Measurements from ENCODE around the gene BPTF.
"Not testable (repeated sequence)": the region's sequence is repeated elsewhere in the genome, so short reads cannot be mapped to it uniquely, and the experiment has no call there.

The BPTF gene

GRCh38 chr17:67824735-67825626, at the start of gene BPTF:
TSS of gene BPTF (plus strand) at chr17:67825503. CDS start at chr17:67825725, 222 bp downstream.
- DNase-seq = peak; percentile 90

- DNase-seq = no peak
Observed at GRCh38 chr17:67779098-67779672, 46.1 kb upstream of the BPTF start.

- no peak for DNase-seq
Observed at GRCh38 chr17:67784364-67785121, 40.8 kb upstream of the BPTF start.

- DNase-seq = no peak
Observed at GRCh38 chr17:67785122-67785477, 40.2 kb upstream of the BPTF start.

GRCh38 chr17:67785504-67785903, 39.8 kb upstream of the BPTF start:
- DNase-seq = no peak

GRCh38 chr17:67800495-67800928, 24.8 kb upstream of the BPTF start:
- no peak for DNase-seq

GRCh38 chr17:67801626-67802175, 23.6 kb upstream of the BPTF start:
- no peak for DNase-seq

GRCh38 chr17:67810464-67810863, 14.8 kb upstream of the BPTF start:
- no peak for DNase-seq

GRCh38 chr17:67812380-67812779, 12.9 kb upstream of the BPTF start:
- not testable (repeated sequence) for DNase-seq

- DNase-seq = no peak
Observed at GRCh38 chr17:67813803-67814180, 11.5 kb upstream of the BPTF start.

- DNase-seq = no peak
Observed at GRCh38 chr17:67818110-67819002, 6.9 kb upstream of the BPTF start.

- DNase-seq = no peak
Observed at GRCh38 chr17:67819722-67820121, 5.6 kb upstream of the BPTF start.

- DNase-seq = no peak
Observed at GRCh38 chr17:67821871-67822367, 3.4 kb upstream of the BPTF start.

- DNase-seq = peak; percentile 42
Observed at GRCh38 chr17:67825627-67826601, 611 bp downstream of the BPTF start.

GRCh38 chr17:67829331-67829730, 4.0 kb downstream of the BPTF start:
- no peak for DNase-seq

- DNase-seq = no peak
Observed at GRCh38 chr17:67830440-67830839, 5.1 kb downstream of the BPTF start.

- DNase-seq = no peak
Observed at GRCh38 chr17:67831268-67831667, 6.0 kb downstream of the BPTF start.

GRCh38 chr17:67833134-67833533, 7.8 kb downstream of the BPTF start:
- no peak for DNase-seq

GRCh38 chr17:67833946-67834631, 8.8 kb downstream of the BPTF start:
- no peak for DNase-seq

GRCh38 chr17:67834634-67835033, 9.3 kb downstream of the BPTF start:
- no peak for DNase-seq

Data from T1000 (cell line).